Chondrocyte (in vitro differentiated cells): Measurements from ENCODE around the gene SMPD3. TPM values are rescaled to one million over a fixed set of nuclear protein-coding genes. Genes with fewer than 3 reads are reported as not detected.

Experiments
- DNase-seq: peaks from one replicate; pipeline ENCODE4 v3.0.0; 2021; ENCODE audit warnings: mixed read lengths, low spot score
- H3K27ac Mint-ChIP-seq: one replicate; pipeline ENCODE4 v1.8.0; 2021; ENCODE audit warnings: mild to moderate bottlenecking, moderate library complexity, mixed read lengths; ENCODE audit not compliant: unreplicated experiment
- H3K27me3 Mint-ChIP-seq: 2 replicates; pipeline ENCODE4 v1.8.0; 2021; ENCODE audit warnings: low read depth, mixed read lengths
- H3K36me3 Mint-ChIP-seq: 2 replicates; pipeline ENCODE4 v1.8.0; 2021; ENCODE audit warnings: low read depth, mixed read lengths
- H3K4me1 Mint-ChIP-seq: 2 replicates; pipeline ENCODE4 v1.8.0; 2021; ENCODE audit warnings: low read depth, mild to moderate bottlenecking, mixed read lengths
- H3K4me3 Mint-ChIP-seq: one replicate; pipeline ENCODE4 v1.8.0; 2021; ENCODE audit warnings: mild to moderate bottlenecking, moderate library complexity, mixed read lengths; ENCODE audit not compliant: unreplicated experiment
- H3K9me3 Mint-ChIP-seq: 2 replicates; pipeline ENCODE4 v1.8.0; 2021; ENCODE audit warnings: low read depth, mixed read lengths
- total RNA-seq: library from RNA; stranded (reverse); gene quantifications from 3 replicates; pipeline ENCODE4 v1.2.1, GENCODE V29; 2021
- TF ChIP-seq, protein P1 (sequence below): fragments of 200-600 bp; sonication (generic); IDR thresholded peaks from 2 replicates; pipeline ENCODE4 v1.5.0; 2021; ENCODE audit warnings: antibody characterized with exemption, mild to moderate bottlenecking, moderate library complexity

SMPD3 gene
- total RNA-seq, 1 donor from 2014 or later, result not detected

DNA sequence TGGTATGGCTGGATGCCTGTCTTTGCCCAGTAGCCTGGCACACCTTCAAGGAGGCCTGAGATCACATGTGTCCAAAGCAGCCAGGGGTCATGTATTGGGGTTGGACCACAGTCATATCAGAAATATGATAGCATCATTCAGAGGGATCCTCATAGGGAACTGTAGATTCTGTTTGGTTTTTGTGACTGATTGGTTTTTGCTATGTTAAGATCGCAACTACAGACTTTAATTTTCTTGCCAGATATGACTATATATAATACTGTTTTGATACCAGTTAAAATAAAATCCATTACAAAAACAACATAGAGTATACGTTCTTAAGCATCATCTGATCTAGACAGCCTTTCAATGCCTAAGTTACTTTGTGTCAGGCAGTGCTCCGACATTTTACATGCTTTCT is 11.8 kb upstream of the SMPD3 start:
- H3K27ac Mint-ChIP-seq, result no peak overlapping the region
- peaks cover 4% of the 10 kb centered on the region for H3K9me3 Mint-ChIP-seq
- TF ChIP-seq, protein P1, sequence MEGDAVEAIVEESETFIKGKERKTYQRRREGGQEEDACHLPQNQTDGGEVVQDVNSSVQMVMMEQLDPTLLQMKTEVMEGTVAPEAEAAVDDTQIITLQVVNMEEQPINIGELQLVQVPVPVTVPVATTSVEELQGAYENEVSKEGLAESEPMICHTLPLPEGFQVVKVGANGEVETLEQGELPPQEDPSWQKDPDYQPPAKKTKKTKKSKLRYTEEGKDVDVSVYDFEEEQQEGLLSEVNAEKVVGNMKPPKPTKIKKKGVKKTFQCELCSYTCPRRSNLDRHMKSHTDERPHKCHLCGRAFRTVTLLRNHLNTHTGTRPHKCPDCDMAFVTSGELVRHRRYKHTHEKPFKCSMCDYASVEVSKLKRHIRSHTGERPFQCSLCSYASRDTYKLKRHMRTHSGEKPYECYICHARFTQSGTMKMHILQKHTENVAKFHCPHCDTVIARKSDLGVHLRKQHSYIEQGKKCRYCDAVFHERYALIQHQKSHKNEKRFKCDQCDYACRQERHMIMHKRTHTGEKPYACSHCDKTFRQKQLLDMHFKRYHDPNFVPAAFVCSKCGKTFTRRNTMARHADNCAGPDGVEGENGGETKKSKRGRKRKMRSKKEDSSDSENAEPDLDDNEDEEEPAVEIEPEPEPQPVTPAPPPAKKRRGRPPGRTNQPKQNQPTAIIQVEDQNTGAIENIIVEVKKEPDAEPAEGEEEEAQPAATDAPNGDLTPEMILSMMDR, result no peak
- H3K27me3 Mint-ChIP-seq, result peaks cover 6% of the 10 kb centered on the region
- no peak overlapping the region for H3K4me3 Mint-ChIP-seq
- no peaks in the 10 kb centered on the region for H3K36me3 Mint-ChIP-seq
- DNase-seq, result no peak
- no peaks in the 10 kb centered on the region for H3K4me1 Mint-ChIP-seq

DNA sequence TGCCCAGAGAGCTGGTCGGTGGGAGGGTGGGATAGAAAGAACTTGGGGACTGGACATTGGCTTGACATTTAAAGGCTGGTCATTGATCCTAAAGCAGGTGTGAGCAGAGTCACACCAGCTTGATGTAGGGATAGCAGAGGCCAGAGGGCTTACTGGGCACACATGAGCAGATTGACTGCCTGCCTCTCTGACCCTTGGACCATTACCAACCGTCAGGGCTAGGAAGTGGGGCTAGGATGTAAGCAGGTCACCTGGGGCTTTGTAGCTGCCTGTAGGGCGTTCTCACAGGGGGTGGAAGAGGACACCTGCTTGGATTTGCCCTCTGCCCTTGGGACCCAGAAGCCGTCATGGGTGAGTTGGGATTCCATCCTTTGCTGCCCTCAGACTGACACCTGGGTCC is 11.1 kb upstream of the SMPD3 start:
- Mint-ChIP-seq H3K27me3 (peaks cover 6% of the 10 kb centered on the region), H3K9me3 (peaks cover 4% of the 10 kb centered on the region), H3K4me3 (no peak overlapping the region), H3K36me3 (no peaks in the 10 kb centered on the region), H3K4me1 (no peaks in the 10 kb centered on the region), H3K27ac (no peak overlapping the region)
- TF ChIP-seq, protein P1, result no peak
- no peak for DNase-seq

DNA sequence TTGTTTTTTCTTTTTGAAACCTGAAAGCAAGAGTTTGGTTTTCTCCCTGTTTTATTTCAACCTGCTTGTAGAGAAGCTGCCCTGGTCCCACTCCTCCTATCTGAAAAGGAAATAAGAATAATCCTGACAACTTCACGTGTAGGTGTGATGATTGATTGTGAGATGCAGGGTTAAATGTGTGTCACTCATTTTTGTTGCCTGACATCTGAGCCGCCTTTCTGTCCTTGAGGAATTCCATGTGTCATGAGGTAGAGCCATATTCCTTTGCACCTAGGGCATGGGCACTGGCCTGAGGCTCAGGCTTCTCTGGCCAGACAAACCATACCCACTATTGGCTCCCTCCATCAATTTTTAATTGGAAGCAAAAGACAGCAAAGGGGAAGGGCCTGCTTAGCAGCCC is 10.2 kb upstream of the SMPD3 start:
- no peak for DNase-seq
- no peaks in the 10 kb centered on the region for H3K36me3 Mint-ChIP-seq
- no peak overlapping the region for H3K4me3 Mint-ChIP-seq
- peaks cover 4% of the 10 kb centered on the region for H3K9me3 Mint-ChIP-seq
- H3K4me1 Mint-ChIP-seq, result no peaks in the 10 kb centered on the region
- peaks cover 4% of the 10 kb centered on the region for H3K27me3 Mint-ChIP-seq
- TF ChIP-seq, protein P1, result no peak
- H3K27ac Mint-ChIP-seq, result no peak overlapping the region

DNA sequence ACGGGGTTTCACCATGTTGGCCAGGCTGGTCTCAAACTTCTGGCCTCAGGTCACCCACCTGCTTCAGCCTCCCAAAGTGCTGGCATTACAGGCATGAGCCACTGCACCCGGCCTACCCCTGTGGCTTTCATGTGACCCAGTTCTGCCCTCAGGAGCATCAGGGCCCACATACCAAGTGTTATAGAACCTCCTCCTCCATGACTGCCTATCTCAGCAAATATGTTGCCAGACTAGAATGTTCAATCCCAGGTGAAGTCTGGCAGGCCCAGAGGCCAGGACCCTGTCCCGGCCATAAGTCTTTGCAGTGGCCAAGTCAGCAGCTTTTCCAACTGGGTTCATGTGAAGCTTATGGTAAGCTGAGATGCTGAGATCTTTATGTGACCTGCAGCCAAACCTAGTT is 9.8 kb upstream of the SMPD3 start:
- H3K4me1 Mint-ChIP-seq, result no peaks in the 10 kb centered on the region
- TF ChIP-seq, protein P1, result no peak
- peaks cover 4% of the 10 kb centered on the region for H3K27me3 Mint-ChIP-seq
- peaks cover 4% of the 10 kb centered on the region for H3K9me3 Mint-ChIP-seq
- DNase-seq, result no peak
- no peak overlapping the region for H3K27ac Mint-ChIP-seq
- H3K36me3 Mint-ChIP-seq, result no peaks in the 10 kb centered on the region
- no peak overlapping the region for H3K4me3 Mint-ChIP-seq

DNA sequence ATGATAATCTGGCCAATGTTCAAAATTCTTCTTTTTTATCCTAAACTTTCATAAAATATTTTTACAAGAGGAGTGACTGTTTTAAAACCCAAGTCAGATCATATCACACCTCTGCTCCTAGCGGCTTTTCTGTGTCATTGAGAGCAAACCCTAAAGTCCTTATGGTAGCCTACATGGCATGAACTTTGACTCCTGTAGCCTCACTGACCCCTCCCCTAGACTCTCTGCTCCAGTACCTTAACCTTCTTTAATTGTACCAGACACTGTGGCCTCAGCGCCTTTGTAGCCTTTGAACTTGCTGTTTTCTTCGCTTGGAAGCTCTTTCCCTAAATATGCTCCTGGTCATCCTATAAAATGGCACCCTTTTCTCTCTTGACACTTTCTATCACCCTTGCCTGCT is 7.3 kb upstream of the SMPD3 start:
- H3K36me3 Mint-ChIP-seq, result no peaks in the 10 kb centered on the region
- peaks cover 4% of the 10 kb centered on the region for H3K4me1 Mint-ChIP-seq
- H3K9me3 Mint-ChIP-seq, result no peaks in the 10 kb centered on the region
- no peak overlapping the region for H3K4me3 Mint-ChIP-seq
- no peak for DNase-seq
- TF ChIP-seq, protein P1, result no peak
- no peak overlapping the region for H3K27ac Mint-ChIP-seq
- peaks cover 1% of the 10 kb centered on the region for H3K27me3 Mint-ChIP-seq
